Skeletal muscle tissue (tissue), 5 donors: Measurements from ENCODE around the gene DNAJC12. TPM values are rescaled to one million over a fixed set of nuclear protein-coding genes. Genes with fewer than 3 reads are reported as not detected.
"Not testable (repeated sequence)": the region's sequence is repeated elsewhere in the genome, so short reads cannot be mapped to it uniquely, and the experiment has no call there.

Source experiments
- H3K27ac ChIP-seq: one replicate; pipeline ENCODE4 v1.7.0; 2013; ENCODE audit warnings: mild to moderate bottlenecking, low read depth, low read length, inconsistent platforms
- H3K27me3 ChIP-seq, 3 donors: one replicate each; pipeline ENCODE4 v1.7.0; 2013; ENCODE audit warnings: low read length in 3 of 3; ENCODE audit not compliant: control insufficient read depth in 3 of 3, insufficient read depth in 3 of 3
- H3K36me3 ChIP-seq, 3 donors: one replicate each; pipeline ENCODE4 v1.7.0; 2013; ENCODE audit warnings: low read length in 3 of 3; ENCODE audit not compliant: control insufficient read depth in 3 of 3, insufficient read depth in 3 of 3
- H3K4me1 ChIP-seq, 3 donors: one replicate each; pipeline ENCODE4 v1.7.0; 2013; ENCODE audit warnings: low read length in 3 of 3, mild to moderate bottlenecking in 3 of 3; ENCODE audit not compliant: control insufficient read depth in 3 of 3, insufficient read depth in 3 of 3
- H3K4me3 ChIP-seq, 3 donors: one replicate each; pipeline ENCODE4 v1.7.0; 2013; ENCODE audit warnings: low read length in 3 of 3
- H3K9ac ChIP-seq, 3 donors: one replicate each; pipeline ENCODE4 v1.7.0; 2013; ENCODE audit warnings: low read length in 3 of 3, mild to moderate bottlenecking in 3 of 3, moderate library complexity in 2 of 3, low read depth in 1 of 3
- H3K9me3 ChIP-seq, 3 donors: one replicate each; pipeline ENCODE4 v1.7.0; 2013; ENCODE audit warnings: low read length in 3 of 3; ENCODE audit not compliant: control insufficient read depth in 3 of 3
- small RNA-seq: library from RNA; depleted of rRNA; stranded (forward); fragments of <200 nt; gene quantifications from one replicate; pipeline ENCODE3, GENCODE V24; 2014
- total RNA-seq: library from RNA; depleted of rRNA; stranded (reverse); fragments of >200 nt; gene quantifications from one replicate; pipeline ENCODE4 v1.2.3, GENCODE V29; 2014
- donor health status: Osteomylitis.

Gene DNAJC12
- total RNA-seq, 1 donor from 2014 or later, result 3.1 TPM

- Histone ChIP-seq H3K9ac (no peak overlapping the region), H3K27me3 (no peaks in the 10 kb centered on the region), H3K4me1 (no peaks in the 10 kb centered on the region), H3K36me3 (no peaks in the 10 kb centered on the region), H3K4me3 (no peak overlapping the region), H3K9me3 (no peaks in the 10 kb centered on the region), H3K27ac (no peak overlapping the region)
Observed at GRCh38 chr10:67771200-67771599, 66.8 kb downstream of the DNAJC12 start.

- Histone ChIP-seq H3K4me1 (no peaks in the 10 kb centered on the region), H3K9me3 (no peaks in the 10 kb centered on the region), H3K9ac (no peak overlapping the region), H3K27me3 (no peaks in the 10 kb centered on the region), H3K4me3 (no peak overlapping the region), H3K27ac (no peak overlapping the region), H3K36me3 (no peaks in the 10 kb centered on the region)
Observed at GRCh38 chr10:67770537-67770936, 67.5 kb downstream of the DNAJC12 start.

- Histone ChIP-seq H3K4me3 (no peak overlapping the region), H3K27ac (no peak overlapping the region), H3K4me1 (peaks cover 3 to 9% (median 6%) of the 10 kb centered on the region in 3 donors), H3K9ac (no peak overlapping the region), H3K36me3 (no peaks in the 10 kb centered on the region), H3K27me3 (no peaks in the 10 kb centered on the region), H3K9me3 (no peaks in the 10 kb centered on the region)
Observed at GRCh38 chr10:67767244-67767643, 70.7 kb downstream of the DNAJC12 start.

GRCh38 chr10:67764012-67764822 lies 73.8 kb downstream of the DNAJC12 start:
- Histone ChIP-seq H3K4me3 (peak overlapping the region; percentile 97 to 98 (median 98)), H3K27me3 (no peaks in the 10 kb centered on the region), H3K9ac (peak overlapping the region; percentile 95 to 99 (median 98)), H3K27ac (peak overlapping the region; percentile 97), H3K9me3 (no peaks in the 10 kb centered on the region), H3K4me1 (peaks cover 3 to 9% (median 6%) of the 10 kb centered on the region in 3 donors), H3K36me3 (no peaks in the 10 kb centered on the region)

- H3K4me3 ChIP-seq, result peak overlapping the region; percentile 97 to 98 (median 98)
- H3K9ac ChIP-seq, result peak overlapping the region; percentile 95 to 99 (median 97)
- H3K4me1 ChIP-seq, result peaks cover 3 to 9% (median 6%) of the 10 kb centered on the region in 3 donors
Observed at GRCh38 chr10:67763499-67764011, 74.4 kb downstream of the DNAJC12 start.

GRCh38 chr10:67762567-67762966 lies 75.4 kb downstream of the DNAJC12 start:
- not testable (repeated sequence) for H3K9me3 ChIP-seq, H3K36me3 ChIP-seq, H3K27ac ChIP-seq, H3K4me3 ChIP-seq, H3K9ac ChIP-seq, H3K4me1 ChIP-seq, H3K27me3 ChIP-seq

More at GRCh38 chr10:67763499-67764011, 74.4 kb downstream of the DNAJC12 start:
- Histone ChIP-seq H3K27ac (peak overlapping the region; percentile 97), H3K27me3 (no peaks in the 10 kb centered on the region), H3K9me3 (no peaks in the 10 kb centered on the region), H3K36me3 (no peaks in the 10 kb centered on the region)

- Histone ChIP-seq H3K4me1 (peaks cover 3 to 9% (median 6%) of the 10 kb centered on the region in 3 donors), H3K9ac (no peak overlapping the region), H3K27me3 (no peaks in the 10 kb centered on the region), H3K36me3 (no peaks in the 10 kb centered on the region), H3K27ac (no peak overlapping the region), H3K9me3 (no peaks in the 10 kb centered on the region), H3K4me3 (no peak overlapping the region)
Observed at GRCh38 chr10:67760272-67760671, 77.7 kb downstream of the DNAJC12 start.

Small RNA genes within 50 kb of the gene (small RNA-seq; reads per million reads assigned to genes)
- gene RN7SL394P (not detected), gene RNU6-1250P (not detected), gene RNU6-523P (not detected)

Other genes starting within 250 kb of the DNAJC12 start
- gene CTNNA3, start 142.0 kb downstream of the DNAJC12 start, total RNA-seq, result 24.0 TPM
- 17.2 TPM for gene SIRT1, start 46.5 kb upstream of the DNAJC12 start, total RNA-seq
- 64.7 TPM for gene HERC4, start 237.1 kb upstream of the DNAJC12 start, total RNA-seq